ENCODE measurements around the gene SERPINE1.
A peak's percentile ranks its signal among the peaks of the same experiment; 100 is the strongest.

DNA sequence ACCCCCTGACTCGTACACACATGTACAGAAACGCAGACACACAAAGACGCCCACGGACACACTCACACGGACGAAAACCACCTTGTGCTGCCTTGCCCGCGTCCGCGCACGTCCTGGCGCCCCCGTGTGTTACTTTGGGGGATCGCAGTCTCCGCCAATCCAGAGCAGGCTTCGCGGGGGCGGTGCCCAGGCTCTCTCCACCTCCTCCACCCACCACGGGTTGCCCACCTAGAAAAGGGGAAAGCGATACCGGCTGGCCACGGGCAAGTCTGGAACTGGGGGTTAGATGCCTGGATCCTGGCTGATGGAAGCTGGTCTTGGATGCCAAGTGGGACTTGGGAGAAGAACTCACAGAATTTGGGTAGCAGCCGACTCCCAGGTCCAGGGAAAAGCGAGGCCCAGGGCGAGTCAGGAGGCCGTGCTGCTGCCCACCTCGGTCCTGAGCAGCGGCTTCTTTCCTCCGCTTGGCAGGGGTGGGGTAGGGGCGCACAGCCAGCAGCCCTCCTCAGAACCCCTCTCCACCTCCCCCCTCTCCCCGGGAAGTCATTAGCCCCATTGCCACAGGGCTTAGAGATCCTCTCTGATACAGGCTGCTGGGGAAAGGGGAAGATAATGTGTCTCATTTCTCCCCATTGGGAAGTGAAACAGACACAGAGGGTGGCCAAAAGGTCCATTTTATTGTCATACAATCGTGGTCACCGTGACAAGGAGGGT, 43.1 kb downstream of the SERPINE1 start:
- TF ChIP-seq CTCF (IDR thresholded peaks at IDR 0.05), result peak; percentile 65 to 88 (median 76)
- no peak for TF ChIP-seq POLR2A (IDR thresholded peaks at IDR 0.05)

Data from esophagus squamous epithelium (tissue), 4 donors.